ENCODE measurements around the gene ABHD17B.

- TF ChIP-seq, protein P1, sequence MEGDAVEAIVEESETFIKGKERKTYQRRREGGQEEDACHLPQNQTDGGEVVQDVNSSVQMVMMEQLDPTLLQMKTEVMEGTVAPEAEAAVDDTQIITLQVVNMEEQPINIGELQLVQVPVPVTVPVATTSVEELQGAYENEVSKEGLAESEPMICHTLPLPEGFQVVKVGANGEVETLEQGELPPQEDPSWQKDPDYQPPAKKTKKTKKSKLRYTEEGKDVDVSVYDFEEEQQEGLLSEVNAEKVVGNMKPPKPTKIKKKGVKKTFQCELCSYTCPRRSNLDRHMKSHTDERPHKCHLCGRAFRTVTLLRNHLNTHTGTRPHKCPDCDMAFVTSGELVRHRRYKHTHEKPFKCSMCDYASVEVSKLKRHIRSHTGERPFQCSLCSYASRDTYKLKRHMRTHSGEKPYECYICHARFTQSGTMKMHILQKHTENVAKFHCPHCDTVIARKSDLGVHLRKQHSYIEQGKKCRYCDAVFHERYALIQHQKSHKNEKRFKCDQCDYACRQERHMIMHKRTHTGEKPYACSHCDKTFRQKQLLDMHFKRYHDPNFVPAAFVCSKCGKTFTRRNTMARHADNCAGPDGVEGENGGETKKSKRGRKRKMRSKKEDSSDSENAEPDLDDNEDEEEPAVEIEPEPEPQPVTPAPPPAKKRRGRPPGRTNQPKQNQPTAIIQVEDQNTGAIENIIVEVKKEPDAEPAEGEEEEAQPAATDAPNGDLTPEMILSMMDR (IDR thresholded peaks at IDR 0.05): no peak
- TF ChIP-seq POLR2AphosphoS5 (IDR thresholded peaks at IDR 0.05; ENCODE audit: low read depth, low read length): no peak
- TF ChIP-seq, protein P2, sequence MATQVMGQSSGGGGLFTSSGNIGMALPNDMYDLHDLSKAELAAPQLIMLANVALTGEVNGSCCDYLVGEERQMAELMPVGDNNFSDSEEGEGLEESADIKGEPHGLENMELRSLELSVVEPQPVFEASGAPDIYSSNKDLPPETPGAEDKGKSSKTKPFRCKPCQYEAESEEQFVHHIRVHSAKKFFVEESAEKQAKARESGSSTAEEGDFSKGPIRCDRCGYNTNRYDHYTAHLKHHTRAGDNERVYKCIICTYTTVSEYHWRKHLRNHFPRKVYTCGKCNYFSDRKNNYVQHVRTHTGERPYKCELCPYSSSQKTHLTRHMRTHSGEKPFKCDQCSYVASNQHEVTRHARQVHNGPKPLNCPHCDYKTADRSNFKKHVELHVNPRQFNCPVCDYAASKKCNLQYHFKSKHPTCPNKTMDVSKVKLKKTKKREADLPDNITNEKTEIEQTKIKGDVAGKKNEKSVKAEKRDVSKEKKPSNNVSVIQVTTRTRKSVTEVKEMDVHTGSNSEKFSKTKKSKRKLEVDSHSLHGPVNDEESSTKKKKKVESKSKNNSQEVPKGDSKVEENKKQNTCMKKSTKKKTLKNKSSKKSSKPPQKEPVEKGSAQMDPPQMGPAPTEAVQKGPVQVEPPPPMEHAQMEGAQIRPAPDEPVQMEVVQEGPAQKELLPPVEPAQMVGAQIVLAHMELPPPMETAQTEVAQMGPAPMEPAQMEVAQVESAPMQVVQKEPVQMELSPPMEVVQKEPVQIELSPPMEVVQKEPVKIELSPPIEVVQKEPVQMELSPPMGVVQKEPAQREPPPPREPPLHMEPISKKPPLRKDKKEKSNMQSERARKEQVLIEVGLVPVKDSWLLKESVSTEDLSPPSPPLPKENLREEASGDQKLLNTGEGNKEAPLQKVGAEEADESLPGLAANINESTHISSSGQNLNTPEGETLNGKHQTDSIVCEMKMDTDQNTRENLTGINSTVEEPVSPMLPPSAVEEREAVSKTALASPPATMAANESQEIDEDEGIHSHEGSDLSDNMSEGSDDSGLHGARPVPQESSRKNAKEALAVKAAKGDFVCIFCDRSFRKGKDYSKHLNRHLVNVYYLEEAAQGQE (IDR thresholded peaks at IDR 0.05; ENCODE audit: insufficient read depth in 1 of 2, low read depth in 2 of 2, low read length in 1 of 2): no peak
- no peak for TF ChIP-seq TCF7L2 (IDR thresholded peaks at IDR 0.05; ENCODE audit: low read depth, low read length)
These were observed 17.8 kb upstream of the ABHD17B start for GRCh38 chr9:71928806-71929205.

Measured in Panc1 (cell line).